Activated T-helper 1 cell treated with anti-CD3 and anti-CD28 coated beads, Interleukin-12 subunit alpha, Interleukin-12 subunit beta, Interleukin-2, Interleukin-4 antibody, amounts not matched to agents 30 ng/mL and 10 ng/mL and 1 ng/mL, durations not matched to agents 14 hours and 24 hours and 36 hours (primary cell): Measurements from ENCODE around the gene PEX3. TPM values are rescaled to one million over a fixed set of nuclear protein-coding genes. Genes with fewer than 3 reads are reported as not detected.
"Not testable (repeated sequence)": the region's sequence is repeated elsewhere in the genome, so short reads cannot be mapped to it uniquely, and the experiment has no call there.

ENCODE experiments used
- DNase-seq: peaks from one replicate; pipeline ENCODE4 v3.0.0; 2021; ENCODE audit warnings: low spot score
- H3K27ac Mint-ChIP-seq: one replicate; pipeline ENCODE4 v1.8.0; 2021; ENCODE audit warnings: mild to moderate bottlenecking, mixed read lengths
- H3K27me3 Mint-ChIP-seq: one replicate; pipeline ENCODE4 v1.8.0; 2022; ENCODE audit warnings: mild to moderate bottlenecking, moderate library complexity, mixed read lengths; ENCODE audit not compliant: insufficient read depth
- H3K36me3 Mint-ChIP-seq: one replicate; pipeline ENCODE4 v1.8.0; 2021; ENCODE audit warnings: low read depth, mixed read lengths
- H3K4me1 Mint-ChIP-seq: one replicate; pipeline ENCODE4 v1.8.0; 2021; ENCODE audit warnings: low read depth, mixed read lengths
- H3K4me3 Mint-ChIP-seq: one replicate; pipeline ENCODE4 v1.8.0; 2021; ENCODE audit warnings: mild to moderate bottlenecking, moderate library complexity, mixed read lengths
- H3K9me3 Mint-ChIP-seq: one replicate; pipeline ENCODE4 v1.8.0; 2021; ENCODE audit warnings: mixed read lengths
- intact Hi-C: fragments of 100-400 bp; cut with micrococcal nuclease; formaldehyde crosslinking; loops from one replicate; pipeline ENCODE4 v1.15.1; 2024
- total RNA-seq: library from RNA; stranded (reverse); gene quantifications from 2 replicates; pipeline ENCODE4 v1.2.3, GENCODE V29; 2022

Gene PEX3
- total RNA-seq, 1 donor from 2014 or later, result 23.6 TPM

DNA sequence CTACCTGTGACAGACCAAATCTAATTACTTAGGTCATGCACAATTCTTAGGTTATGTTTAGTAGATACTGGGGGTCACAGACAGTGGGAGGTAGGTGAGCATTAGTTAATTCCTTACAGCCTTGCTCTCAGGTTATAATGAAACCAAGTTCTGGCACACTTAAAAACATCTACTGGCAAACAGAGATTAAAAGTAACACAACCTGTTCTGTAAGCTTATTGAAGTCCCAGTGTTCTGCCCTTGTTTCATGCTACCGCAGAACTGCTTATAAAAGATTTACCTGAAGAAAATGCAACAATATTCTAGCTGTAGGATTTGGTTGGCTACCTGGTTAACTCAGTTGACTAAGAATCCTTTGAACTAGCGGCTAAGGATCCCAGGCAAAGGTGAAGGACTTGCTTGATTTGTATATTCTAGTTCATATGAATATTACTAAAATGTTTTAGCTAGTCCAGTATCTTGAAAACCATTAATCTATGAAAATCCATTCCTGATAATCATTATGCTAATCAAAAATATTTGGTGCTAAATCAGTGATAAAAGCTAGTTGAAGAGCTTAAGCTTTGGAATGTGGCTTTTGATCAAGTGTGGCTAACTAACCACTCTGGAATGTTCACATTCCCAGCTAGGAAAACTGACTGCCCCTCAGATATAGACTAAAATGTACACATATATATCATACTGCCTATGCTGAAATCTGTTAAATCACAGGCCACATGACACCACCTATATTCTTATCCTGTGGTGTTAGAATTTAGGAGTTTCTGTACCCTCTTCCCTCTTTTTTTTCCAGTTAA lies 7.2 kb downstream of the PEX3 start:
- H3K4me1 Mint-ChIP-seq, result peaks cover 17% of the 10 kb centered on the region
- no peak overlapping the region for H3K4me3 Mint-ChIP-seq
- no peak for DNase-seq
- H3K9me3 Mint-ChIP-seq, result no peaks in the 10 kb centered on the region
- no peaks in the 10 kb centered on the region for H3K27me3 Mint-ChIP-seq
- no peak overlapping the region for H3K27ac Mint-ChIP-seq
- H3K36me3 Mint-ChIP-seq, result peaks cover 20% of the 10 kb centered on the region
- intact Hi-C loops, result no loop called here

DNA sequence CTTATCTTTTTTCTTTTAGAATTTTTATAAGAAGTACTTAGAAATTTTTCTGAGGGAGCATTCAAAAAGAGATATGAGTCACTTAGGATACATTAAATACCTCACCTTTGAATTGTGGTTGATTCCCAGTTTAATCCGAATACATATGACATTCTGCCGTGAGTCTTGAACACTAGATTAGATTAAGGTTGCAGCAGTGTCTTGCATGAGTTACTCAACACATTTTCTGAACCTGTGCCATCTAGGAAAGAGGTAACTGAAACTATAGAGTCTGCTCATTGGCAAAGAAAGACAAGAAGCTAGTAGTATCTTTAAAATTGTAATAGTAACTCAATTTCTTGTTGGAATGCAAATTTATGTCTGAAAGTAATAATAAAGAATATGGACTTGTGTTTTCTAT lies 14.9 kb downstream of the PEX3 start:
- peaks cover 6% of the 10 kb centered on the region for H3K4me1 Mint-ChIP-seq
- no peak overlapping the region for H3K4me3 Mint-ChIP-seq
- intact Hi-C loops, result no loop called here
- no peaks in the 10 kb centered on the region for H3K9me3 Mint-ChIP-seq
- no peak overlapping the region for H3K27ac Mint-ChIP-seq
- peaks cover 37% of the 10 kb centered on the region for H3K36me3 Mint-ChIP-seq
- DNase-seq, result no peak
- no peaks in the 10 kb centered on the region for H3K27me3 Mint-ChIP-seq

DNA sequence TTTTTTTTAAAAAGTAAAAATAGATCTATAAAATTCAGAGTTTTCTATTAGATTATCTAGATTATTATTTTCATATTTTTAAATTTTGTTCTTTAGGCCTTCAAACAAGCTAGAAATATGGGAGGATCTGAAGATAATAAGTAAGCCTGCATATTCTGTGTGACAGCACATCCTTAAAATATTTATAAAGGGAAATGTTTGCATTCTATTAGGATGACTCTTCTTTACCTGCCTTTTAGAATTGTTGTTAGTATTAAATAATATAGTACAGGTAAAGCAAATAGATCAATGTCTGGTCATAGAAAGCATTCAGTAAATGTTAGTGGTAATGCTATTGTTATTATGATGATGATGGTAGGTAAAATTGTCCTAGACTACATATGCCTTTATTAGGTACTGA lies 17.4 kb downstream of the PEX3 start:
- Mint-ChIP-seq H3K27ac (no peak overlapping the region), H3K4me1 (peaks cover 6% of the 10 kb centered on the region), H3K27me3 (no peaks in the 10 kb centered on the region), H3K9me3 (no peaks in the 10 kb centered on the region), H3K36me3 (peaks cover 32% of the 10 kb centered on the region), H3K4me3 (no peak overlapping the region)
- DNase-seq, result no peak
- intact Hi-C loops, result no loop called here

DNA sequence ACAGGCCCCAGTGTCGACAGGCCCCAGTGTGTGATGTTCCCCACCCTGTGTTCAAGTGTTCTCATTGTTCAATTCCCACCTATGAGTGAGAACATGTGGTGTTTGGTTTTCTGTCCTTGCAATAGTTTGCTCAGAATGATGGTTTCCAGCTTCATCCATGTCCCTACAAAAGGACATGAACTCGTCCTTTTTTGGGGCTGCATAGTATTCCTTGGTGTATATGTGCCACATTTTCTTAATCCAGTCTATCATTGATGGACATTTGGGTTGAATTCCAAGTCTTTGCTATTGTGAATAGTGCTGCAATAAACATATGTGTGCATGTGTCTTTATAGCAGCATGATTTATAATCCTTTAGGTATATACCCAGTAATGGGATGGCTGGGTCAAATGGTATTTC lies 18.2 kb downstream of the PEX3 start:
- H3K9me3 Mint-ChIP-seq, intact Hi-C loops, H3K4me3 Mint-ChIP-seq, H3K4me1 Mint-ChIP-seq, DNase-seq, H3K27me3 Mint-ChIP-seq, H3K27ac Mint-ChIP-seq: not testable (repeated sequence)
- H3K36me3 Mint-ChIP-seq, result peaks cover 35% of the 10 kb centered on the region

DNA sequence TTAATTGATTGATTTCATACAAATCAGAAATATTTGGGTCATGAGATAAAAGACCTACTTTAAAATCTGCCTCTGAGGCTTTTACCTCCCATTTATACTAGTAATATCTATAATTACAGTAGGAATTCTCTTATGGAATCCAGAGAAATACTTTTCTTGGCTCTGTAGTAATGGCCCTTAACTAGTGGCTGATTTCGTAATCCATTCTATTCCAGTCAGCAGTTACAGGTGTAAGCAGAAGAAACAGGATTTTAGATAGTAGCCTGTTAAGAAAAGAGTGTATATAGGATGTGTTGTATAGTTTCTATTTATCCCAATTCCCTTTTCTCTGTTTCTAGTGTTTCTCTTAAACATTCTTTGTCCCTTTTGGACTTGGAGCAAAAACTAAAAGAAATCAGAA lies 21.2 kb downstream of the PEX3 start:
- Mint-ChIP-seq H3K4me3 (no peak overlapping the region), H3K27me3 (no peaks in the 10 kb centered on the region), H3K9me3 (no peaks in the 10 kb centered on the region), H3K4me1 (no peaks in the 10 kb centered on the region), H3K27ac (no peak overlapping the region), H3K36me3 (peaks cover 46% of the 10 kb centered on the region)
- intact Hi-C loops, result no loop called here
- no peak for DNase-seq

DNA sequence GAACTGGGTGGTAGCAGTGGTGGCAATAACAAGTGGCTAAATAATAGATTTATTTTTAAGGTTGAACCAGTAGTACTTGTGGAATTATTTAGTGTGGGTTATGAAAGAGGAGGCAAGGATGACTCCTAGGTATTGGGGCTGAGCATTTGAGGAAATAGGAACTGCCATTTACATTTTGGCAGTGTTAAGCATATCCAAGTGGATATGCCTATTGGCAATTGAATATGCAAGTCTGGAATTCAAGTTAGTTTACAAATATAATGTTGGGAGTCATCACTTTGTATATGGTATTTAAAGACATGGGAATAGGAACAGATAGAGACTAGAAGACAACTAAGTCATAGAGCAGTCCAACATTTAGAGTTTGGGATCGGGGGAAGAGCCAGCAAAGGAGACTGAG lies 25.9 kb downstream of the PEX3 start:
- H3K9me3 Mint-ChIP-seq, result no peaks in the 10 kb centered on the region
- H3K27ac Mint-ChIP-seq, result no peak overlapping the region
- H3K36me3 Mint-ChIP-seq, result peaks cover 39% of the 10 kb centered on the region
- intact Hi-C loops, result no loop called here
- DNase-seq, result no peak
- H3K27me3 Mint-ChIP-seq, result no peaks in the 10 kb centered on the region
- no peak overlapping the region for H3K4me3 Mint-ChIP-seq
- no peaks in the 10 kb centered on the region for H3K4me1 Mint-ChIP-seq

DNA sequence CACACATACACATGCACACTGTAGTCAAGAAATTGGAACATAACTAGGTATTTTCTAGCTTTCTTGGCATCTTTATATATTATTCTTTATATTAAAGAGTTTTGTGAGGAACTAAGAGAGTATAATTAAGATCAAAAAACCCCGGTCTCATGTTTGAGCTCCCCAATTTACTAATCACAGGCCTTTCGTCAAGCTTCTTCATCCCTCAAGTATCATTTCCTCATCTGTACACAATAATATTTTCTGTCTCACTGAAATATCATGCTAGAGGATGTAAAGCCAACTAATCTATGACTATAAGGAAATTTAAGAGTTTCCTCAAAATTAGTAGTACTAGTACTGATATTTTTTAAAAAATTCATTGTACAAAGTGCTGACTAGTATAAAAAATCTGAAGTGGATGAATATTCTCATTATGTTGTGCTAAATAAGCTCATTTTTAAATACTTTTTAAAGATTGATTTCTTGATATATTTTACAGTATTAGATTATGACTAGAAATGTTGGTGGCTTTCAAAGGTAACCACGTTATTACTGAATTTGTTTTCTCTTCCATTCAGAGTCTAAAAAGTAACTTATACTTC lies 28.0 kb downstream of the PEX3 start:
- Mint-ChIP-seq H3K27ac (no peak overlapping the region), H3K27me3 (no peaks in the 10 kb centered on the region), H3K9me3 (no peaks in the 10 kb centered on the region), H3K4me1 (no peaks in the 10 kb centered on the region), H3K4me3 (no peak overlapping the region), H3K36me3 (peaks cover 31% of the 10 kb centered on the region)
- intact Hi-C loops, result no loop called here
- no peak for DNase-seq

DNA sequence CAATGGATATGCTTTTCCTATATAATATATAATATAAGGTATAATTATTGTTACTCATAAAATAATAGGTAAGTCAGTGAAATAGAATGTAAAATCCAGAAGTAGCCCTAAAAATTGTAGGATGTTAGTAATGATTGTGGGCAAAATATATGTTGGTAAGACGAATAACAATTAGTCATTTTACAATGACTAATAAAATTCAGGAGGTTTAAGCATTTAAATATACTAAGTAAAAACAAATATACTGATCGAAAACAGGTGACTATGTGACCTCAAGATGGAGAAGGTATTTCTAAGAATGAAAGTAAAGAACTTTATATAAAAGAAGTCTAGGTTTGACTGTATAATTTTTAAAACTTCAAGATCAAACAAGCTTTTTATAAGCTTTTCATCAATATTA lies 32.0 kb downstream of the PEX3 start:
- no peak for DNase-seq
- no peaks in the 10 kb centered on the region for H3K27me3 Mint-ChIP-seq
- H3K9me3 Mint-ChIP-seq, result no peaks in the 10 kb centered on the region
- H3K4me1 Mint-ChIP-seq, result no peaks in the 10 kb centered on the region
- no peak overlapping the region for H3K4me3 Mint-ChIP-seq
- no peak overlapping the region for H3K27ac Mint-ChIP-seq
- H3K36me3 Mint-ChIP-seq, result peaks cover 12% of the 10 kb centered on the region
- intact Hi-C loops, result no loop called here

DNA sequence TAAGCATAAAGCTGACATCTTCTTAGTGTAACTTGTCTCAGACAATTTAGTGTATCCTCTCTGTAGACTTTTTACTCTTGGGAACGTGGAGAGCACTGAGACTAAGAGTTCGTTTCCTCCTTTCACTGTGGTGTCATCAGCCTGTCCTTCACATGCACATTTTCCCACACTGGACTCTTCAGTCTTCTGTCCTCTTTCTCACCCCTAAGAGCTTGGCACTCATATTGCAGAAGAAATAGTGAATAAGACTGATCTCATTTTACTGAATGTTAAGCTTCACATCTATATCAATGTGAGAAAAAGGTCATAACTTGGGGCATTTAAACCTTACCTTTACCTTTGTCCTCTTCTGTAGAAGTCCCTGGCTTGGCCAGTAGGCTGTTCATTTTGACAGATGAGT lies 35.4 kb downstream of the PEX3 start:
- peaks cover 14% of the 10 kb centered on the region for H3K36me3 Mint-ChIP-seq
- no peak overlapping the region for H3K4me3 Mint-ChIP-seq
- H3K27me3 Mint-ChIP-seq, result no peaks in the 10 kb centered on the region
- H3K27ac Mint-ChIP-seq, result no peak overlapping the region
- H3K4me1 Mint-ChIP-seq, result no peaks in the 10 kb centered on the region
- DNase-seq, result no peak
- intact Hi-C loops, result no loop called here
- H3K9me3 Mint-ChIP-seq, result no peaks in the 10 kb centered on the region

DNA sequence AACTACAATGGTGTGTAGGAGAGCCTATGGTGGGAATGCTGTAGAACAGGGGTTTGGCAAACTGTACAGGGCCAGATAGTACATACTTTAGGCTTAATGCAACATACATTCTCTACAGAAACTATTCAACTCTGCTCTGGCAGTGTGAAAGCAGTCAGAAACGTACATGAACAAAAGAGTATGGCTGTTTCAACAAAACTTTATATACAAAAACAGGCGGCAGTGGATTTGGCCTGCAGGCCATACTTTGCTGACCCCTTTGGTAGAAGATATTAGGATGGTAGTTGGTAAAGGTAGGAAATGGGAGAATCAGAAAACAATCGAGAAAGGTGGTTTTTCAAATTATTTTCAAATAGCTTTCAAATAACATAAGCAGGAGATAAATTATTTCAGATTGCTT lies 36.1 kb downstream of the PEX3 start:
- Mint-ChIP-seq H3K27ac (no peak overlapping the region), H3K36me3 (peaks cover 16% of the 10 kb centered on the region), H3K4me3 (no peak overlapping the region), H3K4me1 (no peaks in the 10 kb centered on the region), H3K9me3 (no peaks in the 10 kb centered on the region), H3K27me3 (no peaks in the 10 kb centered on the region)
- no peak for DNase-seq
- intact Hi-C loops, result no loop called here

DNA sequence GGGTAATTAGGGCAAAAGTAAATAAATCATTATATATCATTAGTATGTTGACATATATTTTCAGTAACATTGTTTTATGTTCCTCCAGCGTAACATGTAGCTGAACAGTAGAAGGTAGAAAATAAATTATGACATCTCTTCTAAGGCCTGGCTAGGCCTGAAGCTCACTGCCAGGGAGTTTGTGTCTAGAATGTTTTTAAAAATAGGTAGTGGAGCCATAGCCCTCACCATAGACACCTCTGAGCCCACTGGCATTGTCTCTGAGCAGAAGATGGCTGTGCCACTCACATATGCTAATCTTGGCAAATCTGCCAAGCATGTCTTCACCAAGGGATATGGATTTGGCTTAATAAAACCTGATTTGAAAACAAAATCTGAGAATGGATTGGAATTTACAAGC lies 39.6 kb downstream of the PEX3 start:
- intact Hi-C loops, result no loop called here
- no peak overlapping the region for H3K4me3 Mint-ChIP-seq
- no peak for DNase-seq
- H3K9me3 Mint-ChIP-seq, result no peaks in the 10 kb centered on the region
- H3K27me3 Mint-ChIP-seq, result no peaks in the 10 kb centered on the region
- H3K36me3 Mint-ChIP-seq, result peaks cover 18% of the 10 kb centered on the region
- no peaks in the 10 kb centered on the region for H3K4me1 Mint-ChIP-seq
- H3K27ac Mint-ChIP-seq, result no peak overlapping the region

DNA sequence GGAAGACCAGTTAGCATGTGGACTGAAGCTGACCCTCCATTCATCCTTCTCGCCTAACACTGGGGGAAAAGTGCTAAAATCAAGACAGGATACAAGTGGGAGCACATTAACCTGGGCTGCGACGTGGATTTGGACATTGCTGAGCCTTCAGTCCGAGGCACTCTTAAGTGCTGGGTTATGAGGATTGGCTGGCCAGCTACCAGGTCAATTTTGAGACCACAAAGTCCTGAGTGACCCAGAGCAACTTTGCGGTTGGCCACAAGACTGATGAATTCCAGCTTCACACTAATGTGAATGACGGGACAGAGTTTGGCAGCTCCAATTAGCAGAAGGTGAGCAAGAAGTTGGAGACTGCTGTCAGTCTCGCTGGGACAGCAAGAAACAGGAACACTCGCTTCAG lies 40.2 kb downstream of the PEX3 start:
- Mint-ChIP-seq H3K4me1 (no peaks in the 10 kb centered on the region), H3K27ac (no peak overlapping the region), H3K9me3 (no peaks in the 10 kb centered on the region), H3K4me3 (no peak overlapping the region), H3K36me3 (peaks cover 20% of the 10 kb centered on the region), H3K27me3 (no peaks in the 10 kb centered on the region)
- intact Hi-C loops, result no loop called here
- DNase-seq, result no peak

DNA sequence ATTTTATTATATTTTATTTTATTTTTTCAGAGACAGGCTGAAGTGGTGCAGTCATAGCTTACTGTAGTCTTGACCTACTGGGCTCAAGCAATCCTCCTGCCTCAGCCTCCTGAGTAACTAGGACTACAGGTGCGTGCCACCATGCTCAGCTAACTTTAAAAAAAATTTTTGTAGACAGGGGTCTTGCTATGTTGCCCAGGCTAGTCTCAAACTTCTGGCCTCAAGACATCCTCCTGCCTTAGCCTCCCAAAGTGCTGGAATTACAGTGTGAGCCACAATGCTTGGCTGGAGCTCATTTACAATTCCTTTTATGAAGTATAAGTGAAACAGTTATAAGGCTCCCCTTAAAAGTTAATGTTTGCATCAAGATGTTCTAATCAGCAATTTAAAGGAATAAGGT lies 46.4 kb downstream of the PEX3 start:
- no peak overlapping the region for H3K27ac Mint-ChIP-seq
- no peaks in the 10 kb centered on the region for H3K9me3 Mint-ChIP-seq
- H3K36me3 Mint-ChIP-seq, result peaks cover 37% of the 10 kb centered on the region
- no peak for DNase-seq
- intact Hi-C loops, result no loop called here
- H3K4me1 Mint-ChIP-seq, result peaks cover 15% of the 10 kb centered on the region
- H3K27me3 Mint-ChIP-seq, result no peaks in the 10 kb centered on the region
- H3K4me3 Mint-ChIP-seq, result no peak overlapping the region

DNA sequence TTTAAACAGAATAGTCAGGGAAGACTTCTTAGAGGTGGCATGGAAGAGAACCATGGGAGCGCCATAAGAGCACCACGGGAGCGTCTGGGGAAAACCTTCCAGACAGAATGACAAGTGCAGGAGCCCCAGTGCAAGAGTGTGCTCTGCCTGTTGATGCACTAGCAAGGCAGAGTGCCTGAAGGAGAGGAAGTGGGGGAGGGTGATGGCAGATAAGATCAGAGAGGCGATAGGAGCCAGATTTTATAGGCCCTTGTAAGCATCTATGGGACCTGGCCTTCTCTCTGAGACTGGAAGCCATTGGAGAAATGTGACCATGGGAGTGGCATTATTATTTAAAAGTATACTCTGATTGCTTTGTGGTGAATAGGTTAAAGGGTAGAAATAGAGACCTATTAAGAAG lies 47.8 kb downstream of the PEX3 start:
- H3K36me3 Mint-ChIP-seq, result peaks cover 37% of the 10 kb centered on the region
- no peak overlapping the region for H3K4me3 Mint-ChIP-seq
- intact Hi-C loops, result no loop called here
- H3K27me3 Mint-ChIP-seq, result no peaks in the 10 kb centered on the region
- no peak for DNase-seq
- H3K9me3 Mint-ChIP-seq, result no peaks in the 10 kb centered on the region
- no peak overlapping the region for H3K27ac Mint-ChIP-seq
- peaks cover 15% of the 10 kb centered on the region for H3K4me1 Mint-ChIP-seq
